GM18508 (cell line): ENCODE results near the gene TASOR2.

Source experiments
- ATAC-seq: cut with Tn5 transposase; IDR thresholded peaks from one replicate; pipeline ENCODE4 v1.9.1; 2021; ENCODE audit warnings: moderate number of reproducible peaks; ENCODE audit not compliant: insufficient read depth, unreplicated experiment

Gene TASOR2

DNA sequence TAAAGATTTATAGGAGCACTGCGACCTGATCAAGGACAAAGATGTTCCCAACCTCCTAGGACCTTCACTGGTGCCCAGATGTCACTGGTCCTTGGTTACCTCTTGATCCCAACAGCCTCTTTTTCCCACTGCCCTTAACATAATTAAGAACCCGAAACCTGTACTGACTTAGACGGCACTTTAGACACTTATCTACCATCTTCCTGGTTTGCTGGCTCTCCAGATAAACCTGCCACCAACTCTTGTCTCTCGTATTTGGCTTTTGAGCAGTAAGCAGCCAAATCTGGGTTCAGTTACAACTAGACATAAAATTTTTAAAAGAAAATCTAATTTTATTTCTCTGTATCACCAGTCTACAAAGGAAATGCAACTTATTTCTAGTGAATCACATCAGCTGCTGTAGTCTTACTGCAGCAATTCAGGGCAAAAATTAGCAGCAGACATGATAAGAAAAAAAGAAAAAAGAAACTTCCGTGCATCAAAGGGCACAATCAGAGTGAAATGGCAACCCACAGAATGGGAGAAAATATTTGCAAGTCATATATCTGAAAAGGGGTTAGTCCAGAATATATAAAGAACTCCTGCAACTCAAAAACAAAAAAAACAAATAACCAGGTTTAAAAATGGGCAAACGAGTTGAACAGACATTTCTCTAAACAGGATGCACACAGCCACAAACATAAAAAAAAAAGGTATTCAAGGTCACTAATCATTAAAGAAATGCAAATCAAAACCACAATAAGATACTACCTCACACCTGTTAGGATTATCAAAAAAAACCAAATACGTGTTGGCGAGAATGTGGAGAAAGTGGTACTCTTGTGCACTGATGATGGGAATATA is 27.7 kb upstream of the TASOR2 start:
- ATAC-seq = no peak

DNA sequence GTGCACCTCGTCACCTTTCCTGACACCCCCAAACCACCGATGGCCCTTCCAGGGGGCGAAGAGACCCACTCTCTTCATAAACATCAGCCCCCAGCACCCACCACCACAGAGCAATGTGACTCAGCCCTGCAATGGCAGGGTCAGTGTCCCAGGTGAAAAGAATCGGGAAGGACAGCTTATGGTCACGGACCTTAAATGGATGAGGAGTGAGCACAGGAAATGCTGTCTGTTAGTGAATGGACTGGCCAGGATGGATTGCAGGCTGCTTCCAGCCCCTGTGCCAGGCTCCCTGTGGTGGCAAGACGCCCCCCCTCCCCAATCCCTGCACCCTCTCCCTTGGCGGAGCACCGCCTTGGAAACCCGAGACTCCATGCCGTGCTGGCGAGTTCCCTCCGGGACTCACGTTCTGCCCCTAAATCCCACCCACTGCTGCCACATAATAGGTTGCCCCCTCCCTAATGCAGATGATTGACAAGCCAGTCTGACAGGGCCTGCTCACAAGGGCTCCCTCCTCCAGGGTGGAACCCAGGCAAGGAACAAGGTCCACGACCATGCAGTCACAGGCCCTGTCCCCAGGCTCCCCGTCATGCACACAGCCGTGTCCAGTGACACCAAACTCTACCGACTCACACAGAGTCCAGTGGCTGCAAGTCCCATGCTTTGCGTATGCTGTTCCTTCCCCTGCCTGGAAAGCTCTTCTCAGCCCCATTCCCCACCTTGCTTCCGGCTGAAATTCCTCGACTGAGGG is 25.6 kb upstream of the TASOR2 start:
- ATAC-seq = no peak

DNA sequence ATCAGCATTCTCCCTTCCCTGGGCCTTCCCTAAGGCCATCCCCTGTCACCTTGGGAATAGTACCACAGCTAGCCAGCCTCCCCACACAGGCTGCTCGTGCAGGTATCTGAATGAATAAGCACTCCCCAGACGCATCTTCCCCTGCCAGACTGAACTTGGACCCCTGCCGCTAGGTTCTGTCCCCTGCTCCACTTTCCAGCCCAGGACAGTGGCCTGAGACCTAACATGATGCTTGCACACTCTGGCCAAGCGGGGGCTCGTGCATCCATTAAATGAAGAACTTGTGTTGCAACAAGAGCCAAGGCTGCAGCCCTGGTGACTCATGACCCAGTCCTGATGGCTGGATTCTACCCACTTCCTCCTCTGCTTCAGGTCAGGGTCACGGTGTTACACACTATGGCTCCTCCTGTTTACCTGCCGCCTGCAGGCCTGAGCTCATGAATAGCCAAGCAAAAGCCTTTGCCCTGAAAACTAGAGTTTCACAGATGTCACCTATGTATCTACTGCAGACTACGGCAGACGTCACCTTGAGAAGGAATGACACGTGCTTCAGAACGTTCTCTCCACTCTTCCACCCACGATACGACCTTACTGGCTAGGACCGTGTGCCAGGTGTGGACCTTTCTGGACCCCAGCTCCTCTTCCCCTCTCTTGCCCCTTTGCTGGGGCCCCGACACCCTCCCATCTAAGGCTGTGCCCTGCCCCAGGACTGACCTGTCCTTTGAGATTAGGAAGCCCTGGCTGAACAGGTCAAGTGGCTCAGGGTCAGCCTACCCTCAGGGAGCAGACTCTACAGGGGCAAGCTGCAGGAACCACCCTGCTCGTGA is 24.7 kb upstream of the TASOR2 start:
- ATAC-seq = no peak

DNA sequence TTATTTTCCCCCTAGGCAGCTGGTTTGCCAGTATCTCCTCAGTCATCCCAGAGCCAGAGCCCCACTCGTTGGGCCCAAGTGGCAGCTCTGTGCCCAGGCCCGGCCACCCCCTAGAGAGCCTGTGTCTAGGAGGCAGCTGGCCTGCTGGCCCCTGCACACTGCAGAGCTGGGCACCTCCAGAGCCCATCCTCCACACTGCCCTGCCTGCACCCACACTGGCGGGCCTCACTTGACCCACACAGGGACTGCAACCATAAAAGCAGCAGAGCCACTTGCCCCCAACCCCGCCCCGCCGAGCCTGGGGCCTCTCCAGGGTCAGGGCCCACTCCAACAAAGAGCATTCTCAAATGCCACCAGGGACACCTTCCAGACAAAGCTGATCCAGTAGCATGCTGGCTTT is 23.6 kb upstream of the TASOR2 start:
- no peak for ATAC-seq

DNA sequence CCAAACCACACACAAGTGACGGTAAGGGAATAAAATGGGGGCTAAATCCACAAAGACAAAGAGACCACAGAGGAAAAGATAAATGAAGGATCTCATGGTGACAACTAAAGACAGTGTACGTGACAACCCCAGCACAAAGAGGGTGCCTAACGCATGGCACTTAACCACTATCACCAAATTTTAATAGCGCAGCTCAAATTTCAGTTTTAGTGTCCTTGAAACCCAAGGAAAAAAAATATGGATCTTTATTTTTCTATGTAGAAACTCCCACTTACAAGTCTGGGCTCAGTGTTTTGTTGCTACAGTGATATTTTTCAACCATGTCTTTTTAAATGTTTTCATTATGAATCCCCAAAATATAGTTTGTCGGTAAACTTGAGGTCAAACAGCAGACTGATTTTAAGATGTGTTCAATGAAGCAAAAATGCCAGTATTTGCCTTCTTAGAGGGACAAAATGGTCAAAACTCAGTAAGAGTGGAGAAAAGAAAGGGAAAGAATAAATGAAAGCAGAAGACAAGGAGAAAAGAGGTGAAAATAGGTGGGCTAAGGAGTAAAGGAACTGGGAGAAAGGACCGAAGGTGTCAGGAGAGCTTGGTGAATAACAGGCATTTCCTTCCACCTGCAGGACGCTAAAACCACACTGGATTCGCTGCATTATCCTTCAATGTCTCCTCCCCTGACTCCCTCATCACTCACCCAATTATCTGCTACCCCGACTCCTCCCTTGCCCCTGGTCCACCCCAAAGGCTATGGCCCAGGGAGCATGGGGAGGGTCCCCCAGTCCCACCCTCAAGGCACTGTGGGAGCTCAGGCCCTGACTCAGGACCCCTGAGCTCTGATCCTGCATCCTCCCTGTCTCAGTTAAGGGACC is 21.7 kb upstream of the TASOR2 start:
- ATAC-seq = no peak

DNA sequence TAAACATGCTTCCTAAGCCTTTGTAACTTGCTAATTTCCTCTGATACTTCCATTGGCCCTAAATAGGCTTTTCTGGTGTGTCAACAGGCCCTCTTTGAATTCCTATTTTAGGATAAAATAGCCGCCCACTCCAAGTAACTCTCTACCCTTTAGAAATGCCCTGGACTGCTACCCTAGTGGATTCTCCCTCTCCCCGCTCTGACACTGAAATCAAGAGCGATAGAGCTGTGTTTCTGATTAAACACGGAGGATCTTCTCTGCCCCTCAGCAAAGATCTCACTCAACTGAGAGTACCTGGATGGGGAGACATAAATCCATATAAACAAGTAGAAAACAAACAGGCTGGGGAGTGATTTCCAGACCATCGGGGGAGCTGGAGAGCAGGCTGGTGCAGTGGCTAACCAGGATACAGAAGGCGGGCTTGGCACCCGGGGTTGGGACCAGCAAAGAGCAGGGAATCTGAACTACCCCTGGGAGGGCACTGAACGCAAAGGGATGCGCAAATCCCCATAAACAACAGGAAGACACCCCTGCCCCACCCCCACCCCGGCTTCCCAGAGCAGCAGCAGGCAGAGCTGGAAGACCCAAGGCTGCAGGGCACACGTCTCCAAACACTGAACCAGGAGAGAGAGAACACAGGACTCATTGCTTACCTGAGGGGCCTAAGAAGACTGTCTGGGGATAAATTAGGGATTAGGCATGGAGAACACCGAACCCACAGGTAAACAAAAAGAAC is 20.8 kb upstream of the TASOR2 start:
- no peak for ATAC-seq

DNA sequence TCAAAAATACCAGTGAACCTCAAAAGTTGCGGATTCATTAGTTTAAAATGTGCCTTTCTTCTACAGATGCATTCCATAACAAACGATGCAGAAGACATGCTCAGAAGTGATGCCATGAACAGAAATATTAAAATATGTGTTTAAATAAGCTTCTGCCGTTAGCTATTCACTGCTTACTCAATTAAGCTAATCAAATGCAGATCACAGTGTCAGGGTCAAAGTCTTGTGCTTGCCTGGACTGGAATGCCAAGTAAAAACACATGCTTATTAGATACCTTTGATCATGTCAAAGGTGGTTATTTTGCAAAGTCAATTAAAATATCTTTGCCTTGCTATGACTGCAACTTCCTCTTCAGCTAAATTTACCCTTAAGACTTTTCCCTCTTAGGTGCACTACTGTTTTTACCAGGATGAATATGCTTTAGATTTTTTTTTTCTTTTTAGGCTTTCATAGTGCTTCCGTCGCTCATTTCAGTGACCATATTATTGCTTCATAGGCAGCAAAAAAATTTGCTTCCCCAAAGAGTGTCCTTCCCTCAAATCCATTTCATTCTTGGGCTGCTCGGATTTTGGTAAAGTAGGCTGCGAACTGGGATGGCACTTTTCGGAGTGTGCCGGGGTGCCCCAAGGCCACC is 19.1 kb upstream of the TASOR2 start:
- no peak for ATAC-seq

DNA sequence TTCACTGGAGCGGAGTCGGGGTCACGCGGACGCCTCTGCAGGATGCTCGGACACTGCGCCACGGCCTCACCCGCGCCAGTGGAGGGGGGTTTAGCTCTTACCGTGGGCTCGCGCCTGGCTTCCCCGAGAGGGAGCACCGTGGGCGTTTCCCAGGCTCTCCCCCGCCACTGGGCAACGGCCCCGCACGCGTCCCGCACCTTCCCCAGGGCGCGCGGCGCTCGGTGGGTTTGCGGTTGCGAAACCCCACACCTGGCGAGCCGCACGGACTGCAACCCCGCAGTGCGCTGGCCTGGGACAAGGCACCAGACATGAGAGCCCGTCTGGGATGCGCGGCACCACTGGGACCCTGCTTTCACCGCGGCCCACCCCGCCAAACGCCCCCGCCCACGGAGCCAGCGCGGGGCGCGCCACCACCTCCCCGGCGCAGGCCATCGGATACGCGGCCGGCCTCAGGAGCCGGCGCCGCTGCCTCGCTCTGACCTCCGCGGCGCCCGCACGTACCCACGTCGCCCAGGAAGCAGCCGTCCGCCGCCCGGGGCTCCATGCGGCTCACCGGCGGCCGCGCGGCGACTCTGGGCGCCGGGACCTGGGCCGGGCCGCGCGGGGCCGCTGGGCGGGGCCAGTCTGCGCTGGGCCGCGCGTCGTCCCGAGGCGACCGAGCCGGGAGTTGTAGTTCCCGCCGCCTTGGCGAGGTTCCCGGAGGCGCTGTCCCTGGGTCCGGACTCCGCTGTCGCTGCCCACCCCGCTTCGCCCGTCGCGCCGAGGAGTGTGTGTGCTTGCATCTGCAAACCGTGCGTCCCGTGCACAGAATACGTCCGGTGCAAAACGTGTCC is 18.4 kb upstream of the TASOR2 start, which contains the start of gene ASB13:
TSS of gene ASB13 (minus strand) at position 588 of the 833 bp plus-strand sequence. CDS start at position 544, 44 bp downstream.
- no peak for ATAC-seq

DNA sequence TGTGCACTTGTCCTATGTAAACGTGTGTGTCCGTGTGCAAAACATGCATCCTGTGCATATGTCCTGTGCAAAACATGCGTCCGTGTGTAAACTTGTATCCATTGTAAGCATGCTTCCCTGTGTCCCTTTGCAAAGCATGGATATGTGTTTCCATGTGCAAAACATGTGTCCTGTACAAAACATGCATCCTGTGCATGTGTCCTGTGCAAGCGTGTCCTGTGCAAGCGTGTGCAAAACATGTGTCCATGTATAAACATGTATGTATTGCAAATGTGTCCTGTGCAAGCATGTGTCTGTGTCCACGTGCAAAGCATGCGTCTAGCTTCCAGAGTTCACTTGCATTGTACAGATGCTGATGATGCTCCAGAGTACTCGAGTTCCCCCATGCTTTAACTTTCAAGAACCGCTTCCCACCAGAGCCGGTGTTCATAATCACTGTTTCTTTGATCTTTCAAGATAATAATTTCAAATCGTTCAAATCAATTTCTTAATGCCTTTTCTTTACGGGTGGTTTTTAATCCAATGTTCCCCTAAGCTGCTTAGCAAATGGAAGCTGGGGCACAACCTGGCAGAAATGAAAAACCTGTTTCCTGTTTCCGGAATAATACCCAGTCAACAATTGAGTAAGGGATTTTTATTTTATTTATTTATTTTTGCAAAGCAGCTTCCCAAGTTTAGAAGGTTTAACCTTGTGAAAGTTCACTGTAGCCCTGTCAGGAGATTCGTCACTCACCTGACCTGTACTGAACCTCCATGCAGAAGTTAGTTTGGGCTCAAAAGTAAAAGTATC is 17.6 kb upstream of the TASOR2 start:
- no peak for ATAC-seq

DNA sequence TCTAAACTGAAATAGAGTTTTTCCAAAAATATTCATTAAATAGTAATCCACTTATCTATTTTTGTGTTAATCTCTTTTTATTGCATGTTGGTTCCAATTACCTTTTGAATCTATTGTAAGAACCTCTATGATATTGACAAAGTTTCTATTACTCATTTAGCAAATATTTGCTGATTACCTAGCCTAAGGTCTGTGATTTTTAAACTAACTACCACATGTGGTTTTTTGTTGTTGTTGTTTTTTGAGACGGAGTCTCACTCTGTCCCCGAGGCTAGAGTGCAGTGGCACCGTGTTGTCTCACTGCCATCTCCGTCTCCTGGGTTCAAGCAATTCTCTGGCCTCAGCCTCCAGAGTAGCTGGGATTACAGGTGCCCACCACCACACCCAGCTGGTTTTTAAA is 16.2 kb upstream of the TASOR2 start:
- no peak for ATAC-seq

DNA sequence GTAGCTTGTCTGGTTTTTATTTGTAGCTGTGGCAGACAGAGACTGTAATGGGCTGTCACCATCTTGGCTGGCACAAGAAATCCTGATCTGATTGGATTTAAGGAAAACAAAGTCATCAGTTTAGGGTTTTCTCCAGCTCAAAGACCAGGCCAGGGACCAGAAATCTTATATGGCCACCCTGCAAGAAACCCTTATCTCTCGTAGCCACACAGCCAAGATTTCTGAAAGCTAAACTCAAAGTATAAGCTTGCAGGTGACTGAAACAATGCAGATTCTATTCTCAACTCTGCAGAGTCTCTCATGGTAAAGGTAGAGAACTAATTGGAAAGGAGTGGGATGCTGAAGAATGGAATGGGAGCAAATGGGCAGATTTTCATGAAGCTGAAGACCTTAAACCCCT is 15.0 kb upstream of the TASOR2 start:
- no peak for ATAC-seq

DNA sequence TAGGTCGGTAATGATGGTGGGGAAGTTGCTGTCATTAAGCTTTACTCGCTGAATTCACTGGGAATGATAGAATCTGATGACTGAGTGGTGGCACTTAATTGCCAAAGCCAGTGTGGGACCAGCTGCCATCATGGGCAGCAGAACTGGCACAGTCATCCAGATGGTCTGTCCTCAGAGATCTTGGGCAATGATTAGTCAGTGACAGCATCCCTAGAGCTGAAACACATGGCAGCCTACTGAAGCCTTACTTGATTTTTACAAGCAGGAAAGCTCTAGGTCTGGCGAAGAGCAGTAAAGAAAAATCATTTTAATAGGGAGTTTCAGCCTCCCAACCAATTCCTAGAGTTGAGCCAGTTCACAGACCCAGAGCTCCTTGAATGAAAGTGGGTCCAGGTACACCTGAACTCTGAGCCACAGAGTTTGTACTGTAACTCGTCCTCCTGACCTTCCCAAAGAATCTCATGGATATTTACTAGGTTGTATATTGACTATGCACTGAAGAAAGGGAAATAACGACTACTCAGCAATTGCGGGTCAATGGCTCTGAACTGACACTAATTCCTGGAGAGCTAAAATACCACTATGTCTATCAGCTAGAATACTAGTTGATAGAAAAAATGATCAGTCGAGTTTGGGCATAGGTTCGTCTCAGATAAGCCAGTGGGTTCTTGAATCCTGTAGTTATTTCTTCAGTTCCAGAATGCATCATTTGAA is 13.8 kb upstream of the TASOR2 start:
- no peak for ATAC-seq

DNA sequence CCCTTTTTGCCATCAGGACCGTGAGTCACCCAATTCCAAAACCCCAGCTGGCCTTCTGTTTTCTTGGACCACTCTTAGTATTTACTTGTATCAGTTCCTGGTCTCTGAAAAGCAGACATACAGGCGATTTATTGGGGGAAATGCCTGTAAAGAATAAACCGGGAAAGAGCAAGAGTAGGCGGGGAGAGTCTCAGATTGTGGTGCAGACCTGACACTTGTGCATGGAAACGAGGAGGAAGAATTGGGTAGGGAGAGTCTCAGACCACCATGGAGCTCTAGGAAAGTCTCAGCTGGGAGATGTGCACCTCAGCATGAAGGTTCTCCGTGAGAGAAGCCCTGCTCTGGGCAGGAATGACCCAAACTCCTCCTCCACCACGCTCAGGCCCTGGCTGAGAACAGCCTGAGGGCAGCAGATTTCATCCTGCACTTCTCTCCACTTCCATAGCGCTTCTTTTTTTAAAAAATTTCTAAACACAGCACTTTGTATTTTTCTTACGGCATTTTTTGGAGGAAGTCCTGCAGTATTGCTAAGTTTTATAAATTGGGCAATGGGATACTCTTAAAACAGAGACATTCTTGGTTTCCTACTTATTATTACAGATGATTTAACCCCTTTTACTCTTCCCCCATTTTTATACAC is 6.1 kb upstream of the TASOR2 start:
- no peak for ATAC-seq

DNA sequence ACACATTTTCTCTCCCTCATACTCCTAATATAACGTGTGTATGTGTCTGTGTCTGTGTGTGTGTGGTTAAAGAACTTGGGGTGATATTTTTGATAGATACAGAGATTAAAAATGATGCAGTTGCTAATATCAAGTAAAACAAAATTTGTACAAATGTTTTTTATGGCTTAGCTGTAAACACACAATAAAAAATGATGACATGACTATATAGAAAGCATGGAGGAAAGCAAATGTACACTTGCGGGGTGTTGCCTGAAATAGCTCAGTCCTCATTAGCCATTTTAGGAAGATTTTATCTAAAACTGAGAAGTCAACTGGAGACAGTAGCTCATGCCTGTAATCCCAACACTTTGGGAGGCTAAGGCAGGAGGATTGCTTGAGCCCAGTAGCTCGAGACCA is 5.6 kb upstream of the TASOR2 start:
- ATAC-seq = no peak

DNA sequence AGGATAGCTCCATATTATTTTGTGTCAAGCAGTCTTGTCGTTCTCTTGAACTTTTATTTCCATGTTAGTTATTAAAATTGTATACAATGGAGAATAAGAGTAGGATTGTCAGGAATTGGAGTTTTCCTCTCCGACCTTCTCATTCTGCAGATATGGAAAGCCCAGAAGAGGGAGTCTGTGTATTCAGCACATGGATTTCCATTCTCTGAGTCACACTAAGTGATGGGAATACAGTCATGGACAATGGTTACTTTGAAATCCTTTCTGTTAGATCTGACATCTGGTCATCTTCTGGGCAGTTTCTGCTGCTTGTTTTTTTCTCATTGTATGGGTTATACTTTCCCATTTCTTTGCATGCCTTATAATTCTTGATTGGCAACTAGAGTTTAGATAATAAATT is 5.0 kb upstream of the TASOR2 start:
- no peak for ATAC-seq

DNA sequence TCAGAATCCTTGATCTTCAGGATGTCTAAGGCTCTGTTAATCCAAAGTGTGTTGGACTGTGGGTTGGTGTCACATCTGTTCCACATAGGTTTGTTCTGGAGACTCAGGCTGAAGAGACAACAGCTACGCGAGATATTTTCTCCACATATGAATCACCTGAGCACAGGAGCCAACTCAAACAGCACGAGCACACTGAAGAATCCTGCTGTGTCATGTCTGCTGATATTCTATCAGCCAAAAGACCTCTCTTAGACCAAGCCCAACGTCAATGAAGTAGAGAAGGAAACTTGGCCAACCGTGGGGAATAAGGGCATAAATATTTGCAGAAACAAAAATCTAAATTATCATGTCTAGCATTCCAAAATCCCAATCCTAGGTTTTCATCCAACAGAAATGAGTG is 2.7 kb upstream of the TASOR2 start:
- ATAC-seq = no peak
